Peyer's patch (tissue), 4 donors: Measurements from ENCODE around the gene MYO1D.

ENCODE experiments used
- CTCF ChIP-seq, 6 experiments: fragments of 450-650 bp in 4 of 6; fragments of 200-600 bp in 2 of 6; sonication (generic) in 1 of 6; IDR thresholded peaks; one replicate each; pipeline ENCODE4 v1.5.1; 2017 to 2019; ENCODE audit warnings: antibody characterized with exemption in 6 of 6, mild to moderate bottlenecking in 3 of 6, moderate library complexity in 1 of 6
- POLR2A ChIP-seq, 2 donors: fragments of 450-650 bp; IDR thresholded peaks; one replicate each; pipeline ENCODE4 v1.5.1; 2017; ENCODE audit warnings: antibody characterized with exemption in 2 of 2, mild to moderate bottlenecking in 2 of 2, moderate library complexity in 2 of 2

- no peak for TF ChIP-seq CTCF (IDR thresholded peaks at IDR 0.05)
- TF ChIP-seq POLR2A (IDR thresholded peaks at IDR 0.05), result no peak
Observed at GRCh38 chr17:32741381-32741780, 135.5 kb downstream of the MYO1D start.
